ENCODE data around the gene PIGM.
A peak's percentile ranks its signal among the peaks of the same experiment; 100 is the strongest.

Gene PIGM

GRCh38 chr1:160021376-160022074 is 10.3 kb downstream of the PIGM start:
- no peak for DNase-seq

DNA sequence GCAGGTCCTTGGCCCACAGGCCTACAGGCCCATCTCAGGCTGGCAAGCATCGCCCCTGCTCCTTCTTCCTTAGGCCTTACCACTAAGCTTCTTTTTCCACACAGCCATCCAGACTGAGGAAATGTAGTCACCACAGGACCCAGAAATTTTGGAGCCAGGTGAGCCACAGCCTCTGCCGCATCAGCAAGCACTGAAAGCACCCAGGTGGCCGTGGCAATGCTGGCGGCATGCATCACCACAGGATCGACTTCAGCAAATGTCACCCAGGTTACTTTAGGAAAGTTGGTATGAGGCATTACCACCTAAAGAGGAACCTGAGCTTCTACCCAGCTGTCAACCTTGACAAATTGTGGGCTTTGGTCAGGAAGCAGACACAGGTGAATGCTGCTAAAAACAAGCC is 11.6 kb downstream of the PIGM start:
- DNase-seq = no peak

GRCh38 chr1:160018900-160019299 is 12.9 kb downstream of the PIGM start:
- DNase-seq = no peak

GRCh38 chr1:160018347-160018746 is 13.4 kb downstream of the PIGM start:
- no peak for DNase-seq

DNA sequence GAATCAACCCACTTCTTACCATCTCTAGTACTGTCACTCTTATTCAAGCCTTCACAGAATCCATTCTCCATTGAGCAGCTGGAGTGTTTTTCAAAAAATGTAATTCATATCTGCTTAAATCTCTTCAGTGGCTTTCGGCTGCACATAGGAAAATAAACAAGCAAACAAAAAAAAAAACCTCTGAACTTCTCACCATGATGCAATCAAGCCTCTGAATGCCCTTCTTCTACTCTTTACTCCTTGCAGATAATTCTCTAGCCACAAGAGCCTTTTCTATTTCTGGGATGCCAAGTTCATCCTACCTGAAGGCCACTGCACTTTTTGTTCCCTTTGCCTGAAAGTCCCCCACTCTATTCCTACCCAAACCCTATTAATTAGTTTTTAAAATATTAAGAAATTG is 14.2 kb downstream of the PIGM start:
- DNase-seq = no peak

DNA sequence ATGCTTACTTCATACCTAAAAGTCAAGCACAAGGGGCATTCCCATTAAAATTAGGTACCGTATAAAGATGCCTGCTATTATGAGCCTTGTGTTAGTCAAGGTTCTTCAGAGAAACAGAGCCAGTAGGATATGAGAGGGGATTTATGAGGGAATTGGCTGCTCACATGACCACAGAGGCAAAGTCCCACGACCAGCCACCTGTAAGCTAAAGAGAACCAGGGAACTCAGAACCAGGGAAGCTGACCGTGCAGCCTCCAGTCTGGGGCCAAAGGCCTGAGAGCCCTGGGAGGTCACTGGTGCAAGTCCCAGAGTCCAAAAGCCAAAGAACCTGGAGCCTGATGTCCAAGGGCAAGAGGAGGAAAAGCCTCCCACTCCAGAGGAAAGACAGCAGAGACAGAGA is 20.0 kb downstream of the PIGM start:
- DNase-seq = no peak

DNA sequence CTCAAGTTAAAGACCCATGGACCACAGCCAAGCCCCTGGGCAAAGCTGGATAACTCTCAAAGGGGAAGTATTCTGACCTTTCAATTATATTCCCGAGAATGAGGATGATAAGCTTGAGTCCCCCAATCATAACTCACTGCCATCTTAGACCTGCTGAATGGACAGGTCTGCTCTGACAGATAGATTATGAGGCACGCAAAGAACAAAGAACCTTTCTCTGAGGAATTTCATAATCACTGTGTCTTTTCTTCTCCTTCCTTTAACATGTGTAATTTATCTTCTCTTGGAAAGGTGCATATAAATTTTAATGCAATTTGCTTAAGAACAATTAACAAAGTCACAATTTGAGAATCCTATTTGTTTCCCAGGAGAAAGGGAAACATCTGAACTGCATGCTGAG is 22.0 kb downstream of the PIGM start:
- no peak for DNase-seq

DNA sequence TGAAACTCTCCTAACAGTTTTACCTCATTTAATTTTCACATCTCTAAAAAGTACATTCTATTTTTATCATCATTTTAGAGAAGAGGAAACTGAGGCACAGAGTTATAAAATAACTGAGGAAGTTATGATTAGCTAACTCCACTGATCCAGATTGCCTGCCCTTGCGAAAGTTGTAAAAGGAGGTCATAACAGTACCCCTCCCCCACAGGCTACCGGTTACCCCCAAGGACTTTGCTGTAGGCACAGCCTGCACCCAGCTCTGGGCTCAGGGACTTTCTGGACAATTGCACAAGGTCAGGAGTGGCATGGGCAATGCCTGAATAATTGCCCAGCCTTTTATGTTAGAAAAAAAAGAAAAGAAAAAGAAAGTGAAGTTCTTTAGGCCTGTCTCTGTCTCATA is 22.7 kb downstream of the PIGM start:
- no peak for DNase-seq

DNA sequence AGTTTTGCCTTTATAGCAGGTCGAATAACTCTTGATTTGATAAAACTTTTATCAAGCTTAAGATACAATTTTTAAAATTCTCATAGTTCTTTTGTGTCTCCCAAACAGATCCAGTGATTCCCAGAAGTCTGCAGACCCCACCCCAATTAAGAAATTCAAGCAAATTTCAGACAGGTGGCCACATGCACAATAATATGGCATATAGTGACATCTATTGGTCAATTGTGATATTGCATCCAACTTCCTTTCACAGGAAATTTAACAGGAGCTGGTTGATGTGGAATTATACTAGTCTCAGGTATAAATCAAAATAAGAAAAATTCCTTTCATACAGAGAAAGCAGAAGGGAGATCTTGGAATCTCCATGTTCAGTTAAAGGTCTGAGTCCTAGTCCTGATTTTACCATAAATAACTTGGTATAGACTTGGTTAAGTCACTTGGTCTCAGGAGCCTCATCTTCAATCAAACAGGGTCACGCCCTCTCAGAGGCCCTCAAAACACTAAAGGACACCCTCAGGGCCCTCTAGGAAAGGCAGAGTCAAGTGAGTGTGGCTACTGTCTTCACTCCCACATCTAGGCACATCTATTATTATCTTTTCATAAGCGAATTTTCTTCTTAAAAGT is 24.1 kb downstream of the PIGM start:
- peak; percentile 75 for DNase-seq

- peak; percentile 90 for DNase-seq
Measured at GRCh38 chr1:160006312-160006940, 25.4 kb downstream of the PIGM start.

DNA sequence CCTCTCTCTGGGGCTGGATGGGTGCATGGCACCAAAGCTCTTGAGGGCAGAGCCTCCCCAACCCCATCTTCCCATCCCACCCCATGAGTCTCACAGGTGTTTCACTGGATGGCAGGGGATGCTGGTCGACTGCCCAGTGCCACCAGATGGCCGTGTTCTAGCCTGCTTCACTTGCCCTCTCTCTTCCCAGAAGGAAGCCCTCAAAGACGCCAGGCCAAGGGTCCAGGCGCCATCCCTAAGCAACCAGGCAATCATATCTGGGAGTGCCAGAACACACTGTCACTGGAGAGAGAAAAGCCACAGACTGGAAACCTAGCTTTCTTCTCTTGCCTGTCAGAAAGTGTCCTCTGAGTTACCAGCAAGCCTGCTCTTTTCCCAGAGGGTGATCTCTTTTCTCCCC is 26.7 kb downstream of the PIGM start:
- DNase-seq = no peak

GRCh38 chr1:160004425-160004824 is 27.4 kb downstream of the PIGM start:
- DNase-seq = no peak

DNA sequence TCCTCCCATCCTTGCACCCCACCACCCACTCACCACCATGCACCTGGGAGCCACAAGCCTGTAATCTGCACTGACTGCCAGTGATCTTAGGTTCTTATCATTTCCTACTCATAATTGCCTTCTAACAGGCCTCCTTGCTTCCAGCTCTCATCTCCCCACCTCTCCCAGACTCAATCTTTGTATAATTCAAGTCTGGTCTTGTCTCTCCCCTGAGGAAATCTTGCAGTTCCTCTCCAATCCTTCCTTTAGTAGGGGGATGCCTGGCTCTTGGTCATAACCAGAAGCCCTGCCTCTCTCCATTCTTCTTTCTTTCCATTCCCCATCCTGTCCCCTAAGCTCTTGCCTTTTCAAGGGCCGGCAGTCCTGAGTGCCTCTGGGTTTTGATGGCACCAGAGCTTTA is 27.8 kb downstream of the PIGM start:
- no peak for DNase-seq

GRCh38 chr1:160001440-160001839 is 30.4 kb downstream of the PIGM start:
- no peak for DNase-seq

DNA sequence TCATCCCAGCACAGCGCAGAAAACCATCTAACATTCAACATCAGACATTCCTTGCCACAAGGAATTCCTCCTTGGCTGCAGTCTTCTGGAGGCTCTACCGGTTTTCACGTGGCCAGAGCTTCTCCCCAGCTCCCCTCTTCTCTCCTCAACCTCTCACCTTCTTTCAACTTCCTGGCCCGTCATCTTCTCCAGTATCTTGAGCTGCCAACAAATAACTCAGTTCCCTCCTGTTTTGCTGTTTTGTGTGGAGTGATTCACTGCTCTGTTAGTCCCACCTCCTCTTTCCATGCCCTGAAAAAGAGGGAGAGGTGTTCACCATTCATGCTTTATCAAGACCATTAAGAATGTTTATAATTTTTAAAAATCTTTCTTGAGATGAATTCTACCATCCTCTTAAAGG is 32.6 kb downstream of the PIGM start:
- no peak for DNase-seq

- no peak for DNase-seq
Measured at GRCh38 chr1:159996653-159997052, 35.1 kb downstream of the PIGM start.

DNA sequence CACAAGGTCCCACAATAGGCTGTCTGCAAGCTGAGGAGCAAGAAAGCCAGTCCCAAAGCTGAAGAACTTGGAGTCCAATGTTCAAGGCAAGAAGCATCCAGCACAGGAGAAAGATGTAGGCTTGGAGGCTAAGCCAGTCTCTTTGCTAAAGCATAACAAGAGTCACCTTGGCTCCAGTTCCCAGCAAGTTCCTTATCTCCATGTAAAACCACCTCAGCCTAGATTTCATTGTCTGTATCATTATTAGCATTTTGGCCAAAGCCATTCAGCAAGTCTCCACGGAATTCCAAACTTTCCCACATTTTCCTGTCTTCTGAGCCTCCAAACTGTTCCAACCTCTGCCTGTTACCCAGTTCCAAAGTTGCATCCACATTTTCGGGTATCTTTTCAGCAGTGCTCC is 36.9 kb downstream of the PIGM start:
- DNase-seq = no peak

- DNase-seq = peak; percentile 71
Measured at GRCh38 chr1:159993911-159994310, 37.9 kb downstream of the PIGM start.

DNA sequence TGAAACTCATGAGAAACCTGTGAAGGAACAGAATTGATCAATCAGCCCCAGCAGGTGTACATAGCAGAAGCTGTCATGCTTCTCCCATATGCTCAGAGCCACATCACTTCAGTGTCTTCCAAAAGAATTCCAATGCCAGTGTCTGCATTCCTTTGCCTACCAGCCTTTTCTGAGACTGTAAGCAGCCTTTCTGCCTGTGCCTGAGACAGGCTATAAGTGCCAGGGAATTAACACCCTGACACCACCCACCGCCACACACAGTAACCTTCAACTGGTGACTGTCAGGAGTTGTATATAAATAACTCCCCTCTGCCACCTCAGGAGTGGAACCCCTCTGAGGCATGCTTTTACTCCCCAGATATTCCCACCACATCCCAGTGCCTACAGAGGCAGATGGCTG is 39.6 kb downstream of the PIGM start:
- no peak for DNase-seq

DNA sequence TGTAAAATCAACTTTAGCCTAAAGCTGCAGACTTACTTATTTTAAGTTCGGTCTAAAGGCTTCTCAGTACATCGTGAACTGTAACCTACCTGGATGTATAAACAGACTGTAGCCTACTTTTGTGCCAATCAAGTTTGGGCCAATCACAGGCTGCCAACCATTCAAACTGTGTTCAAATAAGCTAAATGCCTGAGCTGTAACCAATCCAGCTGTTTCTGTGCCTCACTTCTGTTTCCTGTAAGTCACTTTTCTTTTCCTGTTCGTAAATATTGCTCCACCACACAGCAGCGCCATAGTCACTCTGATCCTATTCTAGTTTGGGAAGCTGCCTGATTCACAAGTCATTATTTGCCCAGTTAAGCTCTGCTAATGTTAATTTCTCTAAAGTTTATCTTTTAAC is 40.3 kb downstream of the PIGM start:
- DNase-seq = no peak

GRCh38 chr1:159990005-159990404 is 41.8 kb downstream of the PIGM start:
- no peak for DNase-seq

- DNase-seq = no peak
Measured at GRCh38 chr1:159989581-159989980, 42.2 kb downstream of the PIGM start.

DNA sequence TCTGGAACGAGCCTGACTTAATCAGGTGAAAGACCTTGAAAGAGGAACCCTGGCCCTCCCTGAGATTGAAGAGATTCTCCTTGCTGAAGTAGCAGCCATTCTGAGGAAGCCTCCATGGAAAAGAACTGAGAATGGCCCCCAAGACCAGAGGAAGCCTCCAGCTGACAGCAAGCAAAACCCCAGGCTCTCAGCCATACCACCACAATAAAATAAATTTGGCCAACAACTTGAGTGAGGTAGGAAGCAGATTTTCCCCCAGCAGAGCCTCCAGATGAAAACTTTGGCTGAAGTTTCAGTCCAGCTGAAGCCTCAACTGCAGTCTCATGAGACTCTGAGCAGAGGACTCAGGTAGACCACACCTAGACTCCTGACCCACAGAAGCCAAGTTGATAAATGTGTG is 43.8 kb downstream of the PIGM start:
- DNase-seq = no peak

DNA sequence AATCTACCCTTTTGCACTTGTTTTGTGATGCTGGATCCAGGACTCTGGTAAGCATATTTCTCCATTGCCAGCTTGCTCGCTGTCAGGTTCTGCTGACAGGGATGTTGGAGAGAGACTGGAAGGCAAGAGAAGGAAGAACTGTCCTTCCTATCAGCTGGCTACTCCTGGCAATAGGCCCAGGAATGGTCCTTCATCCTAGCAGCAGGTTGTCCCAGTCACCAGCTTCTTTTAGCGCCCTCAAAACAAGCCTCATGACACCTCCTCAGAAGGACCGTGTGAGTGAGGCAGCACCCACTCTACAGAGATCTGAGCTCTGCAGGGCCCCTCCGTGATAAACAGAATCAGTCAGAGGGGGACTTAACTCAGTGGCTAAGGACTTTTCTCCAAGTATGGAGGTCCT is 44.6 kb downstream of the PIGM start:
- no peak for DNase-seq

DNA sequence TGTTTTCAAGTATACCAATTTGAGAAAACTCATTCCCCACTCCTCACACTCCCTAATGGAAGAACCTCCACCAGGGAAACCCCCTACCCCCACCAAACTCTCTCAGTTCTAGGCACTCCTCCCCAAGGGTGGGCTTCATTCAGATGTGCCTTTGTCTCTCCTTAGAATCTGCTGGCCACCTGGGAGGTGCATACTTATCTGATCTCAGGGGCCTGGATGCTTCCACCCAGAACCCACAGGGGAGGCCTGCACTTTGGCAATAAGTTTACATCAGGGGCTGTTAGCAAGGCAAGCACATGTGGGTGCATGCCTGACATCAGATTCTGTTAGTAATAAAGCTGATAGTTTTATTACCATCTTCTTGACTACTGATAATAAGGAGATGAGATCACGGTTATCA is 45.3 kb downstream of the PIGM start:
- DNase-seq = no peak

Data from NCI-H82 (cell line).